Psoas muscle (tissue), 8 donors: ENCODE measurements around the gene RSPO4. TPM values are rescaled to one million over a fixed set of nuclear protein-coding genes. Genes with fewer than 3 reads are reported as not detected.

Source experiments
- ATAC-seq, 4 donors: fragments of 200-7000 bp; cut with Tn5 transposase; one replicate each; pipeline ENCODE4 v1.9.1; 2020; ENCODE audit warnings: moderate library complexity in 3 of 4, mild to moderate bottlenecking in 2 of 4
- DNase-seq, 2 donors: peaks; one replicate each; pipeline ENCODE4 v3.0.0-alpha.2; 2020
- H3K27ac ChIP-seq: fragments of 200-600 bp; one replicate; pipeline ENCODE4 v1.8.0; 2022
- H3K27me3 ChIP-seq, 3 donors: fragments of 200-600 bp in 1 of 3; one replicate each; pipeline versions ENCODE4 v1.6.1 to v1.8.0; 2013 to 2022; ENCODE audit warnings: low read length in 2 of 3, mild to moderate bottlenecking in 2 of 3, moderate library complexity in 1 of 3; ENCODE audit not compliant: insufficient read depth in 3 of 3
- H3K36me3 ChIP-seq, 2 donors: fragments of 200-600 bp in 1 of 2; one replicate each; pipeline versions ENCODE4 v1.6.1 to v1.8.0; 2013 to 2022; ENCODE audit warnings: low read depth in 1 of 2, mild to moderate bottlenecking in 1 of 2, moderate library complexity in 1 of 2; ENCODE audit not compliant: insufficient read depth in 1 of 2
- H3K4me1 ChIP-seq: fragments of 200-600 bp; one replicate; pipeline ENCODE4 v1.8.0; 2022
- H3K4me3 ChIP-seq: fragments of 200-600 bp; one replicate; pipeline ENCODE4 v1.8.0; 2022; ENCODE audit warnings: mild to moderate bottlenecking
- H3K9me3 ChIP-seq: fragments of 200-600 bp; one replicate; pipeline ENCODE4 v1.8.0; 2022
- WGBS, 3 donors: extraction: QIAGEN DNeasy Blood & Tissue Kit; methylation state at CpG; one replicate each; pipeline versions ENCODE4 v1.1.6 to v1.1.7; 2013; 5-methylcytosine and 5-hydroxymethylcytosine counted together
- intact Hi-C, 2 donors: fragments of 100-400 bp; cut with DNase I; formaldehyde crosslinking; loops; one replicate each; pipeline versions ENCODE4 v1.11.0 to v1.14.2; 2022
- polyA plus RNA-seq, 3 donors: library from polyadenylated mRNA; stranded (reverse); fragments of 200-250 nt; gene quantifications; one replicate each; pipeline ENCODE4 v1.2.3, GENCODE V29; 2013
- total RNA-seq, 4 donors: library from RNA; stranded (reverse); fragmentation: NEBNext Ultra II Directional in 2 of 4; extraction: Animal tissue kit (Norgen Biotek cat#: 25700) in 2 of 4; gene quantifications; one replicate each; pipeline versions ENCODE4 v1.2.1 to v1.2.4, GENCODE V29; 2021 to 2023
- TF ChIP-seq, protein P1 (sequence below): fragments of 200-600 bp; IDR thresholded peaks from one replicate; pipeline ENCODE4 v1.8.0; 2022; ENCODE audit warnings: antibody characterized with exemption
- donor health status: healthy with polysubstance abuse.
- donor health status: DM: no; HTN: no; CAD: no; lungs with moderate emphysema.
- donor health status: Bipolar disorder and iron deficiency.
- donor health status: healthy.
- donor health status: DM: yes; HTN: yes; CAD: no.
- donor health status: DM: no; HTN: no; CAD: no.
- donor health status: DM: no; HTN: no; CAD: no.
- donor health status: DM: yes; HTN: yes; CAD: no.

Gene RSPO4
- total and polyA plus RNA-seq, 7 donors, result 0.01 to 0.13 (median 0.03) TPM; not detected in 4

DNA sequence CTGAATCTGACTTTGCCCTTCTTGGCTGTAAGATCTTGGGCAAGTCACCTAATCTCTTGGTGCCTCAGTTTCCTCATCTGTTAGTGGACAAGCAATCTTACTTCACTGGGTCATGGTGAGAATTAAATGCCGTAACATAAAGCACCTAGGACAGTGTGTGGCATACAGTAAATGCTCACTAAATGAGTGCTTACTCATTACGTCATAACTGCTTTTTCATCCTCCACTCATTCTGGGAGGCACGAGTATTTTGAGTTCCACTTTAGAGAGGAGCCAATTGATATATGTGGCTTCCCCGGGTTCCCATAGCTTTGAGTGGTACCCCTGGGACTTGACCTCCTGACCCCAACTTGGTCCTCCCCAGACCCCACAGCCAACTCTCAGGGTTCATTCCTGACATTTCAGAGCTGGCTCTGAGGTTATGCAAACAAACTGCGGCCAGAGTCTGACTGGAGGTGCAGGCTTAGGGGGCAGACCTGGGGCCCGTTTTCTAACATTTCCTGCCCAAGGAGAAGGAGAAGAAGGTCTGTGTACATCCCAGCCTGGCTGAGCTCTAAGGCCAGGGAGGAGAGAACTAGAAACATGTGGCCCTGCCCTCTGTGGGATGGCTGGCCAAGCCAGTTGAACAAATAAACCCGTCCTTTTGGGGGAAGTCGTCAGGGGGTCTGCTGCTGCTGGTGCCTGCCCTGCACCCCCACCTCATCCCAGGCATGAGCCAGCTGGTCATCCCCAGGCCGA lies 91.8 kb downstream of the RSPO4 start:
- intact Hi-C loops, result no loop called here
- Histone ChIP-seq H3K36me3 (no peaks in the 10 kb centered on the region), H3K27ac (no peak overlapping the region), H3K4me1 (no peaks in the 10 kb centered on the region), H3K4me3 (no peak overlapping the region), H3K9me3 (no peaks in the 10 kb centered on the region), H3K27me3 (no peaks in the 10 kb centered on the region)
- TF ChIP-seq, protein P1, sequence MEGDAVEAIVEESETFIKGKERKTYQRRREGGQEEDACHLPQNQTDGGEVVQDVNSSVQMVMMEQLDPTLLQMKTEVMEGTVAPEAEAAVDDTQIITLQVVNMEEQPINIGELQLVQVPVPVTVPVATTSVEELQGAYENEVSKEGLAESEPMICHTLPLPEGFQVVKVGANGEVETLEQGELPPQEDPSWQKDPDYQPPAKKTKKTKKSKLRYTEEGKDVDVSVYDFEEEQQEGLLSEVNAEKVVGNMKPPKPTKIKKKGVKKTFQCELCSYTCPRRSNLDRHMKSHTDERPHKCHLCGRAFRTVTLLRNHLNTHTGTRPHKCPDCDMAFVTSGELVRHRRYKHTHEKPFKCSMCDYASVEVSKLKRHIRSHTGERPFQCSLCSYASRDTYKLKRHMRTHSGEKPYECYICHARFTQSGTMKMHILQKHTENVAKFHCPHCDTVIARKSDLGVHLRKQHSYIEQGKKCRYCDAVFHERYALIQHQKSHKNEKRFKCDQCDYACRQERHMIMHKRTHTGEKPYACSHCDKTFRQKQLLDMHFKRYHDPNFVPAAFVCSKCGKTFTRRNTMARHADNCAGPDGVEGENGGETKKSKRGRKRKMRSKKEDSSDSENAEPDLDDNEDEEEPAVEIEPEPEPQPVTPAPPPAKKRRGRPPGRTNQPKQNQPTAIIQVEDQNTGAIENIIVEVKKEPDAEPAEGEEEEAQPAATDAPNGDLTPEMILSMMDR, result no peak
- 42 to 43% (median 42%) methylated on average over 9 of the region's 9 CpGs for WGBS, 3 donors
- DNase-seq (no peak), ATAC-seq (peak in 1 of 4 donors; percentile 43)

GRCh38 chr20:909641-910040 lies 92.5 kb downstream of the RSPO4 start:
- WGBS, 3 donors, result 62 to 67% (median 63%) methylated on average over 3 of the region's 3 CpGs
- ATAC-seq, result no peak

More at GRCh38 chr20:909641-910040, 92.5 kb downstream of the RSPO4 start:
- Histone ChIP-seq H3K27ac (no peak overlapping the region), H3K4me1 (no peaks in the 10 kb centered on the region), H3K27me3 (no peaks in the 10 kb centered on the region), H3K9me3 (no peaks in the 10 kb centered on the region), H3K4me3 (no peak overlapping the region), H3K36me3 (no peaks in the 10 kb centered on the region)
- intact Hi-C loops, result no loop called here
- TF ChIP-seq, protein P1, result no peak
- DNase-seq, result no peak

Other genes with a start within 250 kb of the RSPO4 start
- 1 to 10 TPM in 1 of 4 donors, under 1 TPM in 3; 0.37 to 1.1 (median 0.87) TPM for gene SLC52A3, start 233.8 kb downstream of the RSPO4 start, total RNA-seq
- under 1 TPM; 0.32 to 0.62 (median 0.43) TPM for gene SLC52A3, start 233.8 kb downstream of the RSPO4 start, polyA plus RNA-seq
- gene FAM110A, start 168.6 kb downstream of the RSPO4 start, total RNA-seq, result 1 to 10 TPM in 2 of 4 donors, under 1 TPM in 2; 0.83 to 3.4 (median 1.9) TPM
- gene FAM110A, start 168.6 kb downstream of the RSPO4 start, polyA plus RNA-seq, result 1 to 10 TPM; 1.4 to 2.5 (median 2.4) TPM
- gene ANGPT4, start 86.0 kb downstream of the RSPO4 start, total RNA-seq, result under 1 TPM in 2 of 4 donors, not detected in 2; 0.04 to 0.06 TPM
- gene ANGPT4, start 86.0 kb downstream of the RSPO4 start, polyA plus RNA-seq, result under 1 TPM; 0.03 to 0.14 (median 0.10) TPM
- gene PSMF1, start 116.3 kb upstream of the RSPO4 start, total RNA-seq, result 100 to 1,000 TPM; 137 to 159 (median 144) TPM
- gene PSMF1, start 116.3 kb upstream of the RSPO4 start, polyA plus RNA-seq, result 100 to 1,000 TPM in 1 of 3 donors, 10 to 100 TPM in 2; 81.0 to 129 (median 89.8) TPM
- 1 to 10 TPM in 1 of 4 donors, under 1 TPM in 3; 0.22 to 2.1 (median 0.57) TPM for gene TMEM74B, start 182.7 kb upstream of the RSPO4 start, total RNA-seq
- gene TMEM74B, start 182.7 kb upstream of the RSPO4 start, polyA plus RNA-seq, result 1 to 10 TPM in 1 of 3 donors, under 1 TPM in 2; 0.53 to 1.1 (median 0.67) TPM
- gene C20orf202, start 201.1 kb upstream of the RSPO4 start, total RNA-seq, result under 1 TPM in 3 of 4 donors, not detected in 1; 0.15 to 0.32 (median 0.24) TPM
- under 1 TPM; 0.05 to 0.10 (median 0.09) TPM for gene C20orf202, start 201.1 kb upstream of the RSPO4 start, polyA plus RNA-seq
- not detected for gene RAD21L1, start 223.7 kb upstream of the RSPO4 start, total RNA-seq
- not detected for gene RAD21L1, start 223.7 kb upstream of the RSPO4 start, polyA plus RNA-seq